ENCODE results near the gene CA11. TPM values are rescaled to one million over a fixed set of nuclear protein-coding genes. Genes with fewer than 3 reads are reported as not detected.

CA11 gene
- total and polyA plus RNA-seq, 9 of the 15 experiments (the other 6 are each of a cell fraction or from before 2014, with no cell fraction given), result 2.9 to 19.9 (median 8.3) TPM

DNA sequence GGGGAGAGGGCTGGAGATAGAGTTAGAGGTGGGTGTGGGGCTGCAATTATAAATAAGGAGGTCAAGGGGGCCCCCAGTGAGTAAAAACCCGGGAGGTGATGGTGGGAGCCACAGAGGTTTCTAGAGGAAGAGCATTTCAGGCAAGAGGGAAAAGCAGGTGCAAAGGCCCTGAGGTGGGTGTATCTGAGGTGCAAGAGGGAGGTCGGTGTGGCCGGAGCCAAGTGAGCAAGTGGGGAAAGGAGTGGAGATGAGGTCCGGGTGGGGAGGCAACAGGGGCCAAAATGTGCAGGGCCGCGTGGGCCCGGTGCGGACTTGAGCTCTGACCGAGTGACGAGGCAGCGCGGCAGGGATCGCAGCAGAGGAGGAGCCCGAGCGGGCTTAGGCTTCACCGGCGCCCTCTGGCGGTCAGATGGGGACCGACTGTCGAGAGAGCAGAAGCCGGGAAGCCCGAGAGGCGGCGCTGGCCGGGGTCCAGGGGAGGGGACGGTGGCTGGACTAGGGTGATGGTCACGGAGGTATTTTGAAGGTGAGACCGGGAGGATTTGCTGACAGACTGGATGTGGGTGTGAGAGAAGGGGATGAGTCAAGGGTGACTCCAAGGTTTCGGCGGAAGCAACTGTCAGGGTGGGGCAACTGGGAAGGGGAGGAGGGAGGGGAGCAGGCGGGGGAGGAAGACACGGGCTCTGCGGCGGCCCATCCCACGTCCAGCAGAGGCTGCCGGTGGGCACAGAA lies 57.2 kb downstream of the CA11 start:
- Histone ChIP-seq H3K9me1 (ENCODE audit: control insufficient read depth, insufficient read depth, low read length) (no peaks in the 10 kb centered on the region), H3K4me1 (replicated peaks in 1 of 2; ENCODE audit: control insufficient read depth in 2 of 2, insufficient read depth in 2 of 2, low read length in 2 of 2) (peaks cover 3 to 30% of the 10 kb centered on the region in 2 experiments; a peak in 2 of 5 replicates), H3K9me3 (replicated peaks; ENCODE audit: control insufficient read depth, insufficient read depth, low read depth, low read length) (no peaks in the 10 kb centered on the region), H3K79me2 (ENCODE audit: control insufficient read depth, insufficient read depth, low read length) (no peaks in the 10 kb centered on the region), H3K9ac (ENCODE audit: insufficient read depth in 1 of 2, low read depth in 2 of 2, low read length in 2 of 2) (peak overlapping the region; percentile 54 to 90; a peak in 2 of 4 replicates), H2AFZ (ENCODE audit: low read depth, low read length) (peak overlapping the region; percentile 98), H3K36me3 (ENCODE audit: control insufficient read depth, insufficient read depth, low read length) (no peaks in the 10 kb centered on the region), H3K4me2 (ENCODE audit: insufficient read depth, low read length) (peak overlapping the region; percentile 75), H3K27me3 (ENCODE audit: control insufficient read depth in 2 of 2, insufficient read depth in 2 of 2, low read length in 2 of 2) (no peaks in the 10 kb centered on the region), H3K27ac (ENCODE audit: extremely low read depth, low read depth, low read length) (peak overlapping the region; percentile 70; the same call in 2 of the 3 replicates), H4K20me1 (replicated peaks; ENCODE audit: control insufficient read depth, insufficient read depth, low read length) (no peaks in the 10 kb centered on the region), H3K4me3 (peak overlapping the region; percentile 37)
- CTCF ChIA-PET (ENCODE audit: low intra/inter-chr PET ratio), result interaction anchor here (0.6 to 3.9 kb wide), 5 partner anchors 75 to 322 kb away, joined by 3 to 24 read pairs (median 4); no protein-coding TSS in a partner anchor
- intact Hi-C loops (cut with micrococcal nuclease) (loop anchor here (1.0 to 5.0 kb wide), 2 partner anchors 19 to 193 kb away; no protein-coding TSS in a partner anchor), in situ Hi-C loops (cut with MboI) (loop anchor here (5.0 to 25.0 kb wide), 2 partner anchors 272 to 1523 kb away; no protein-coding TSS in a partner anchor)
- BruUV-seq (replicated peaks), result no TSS peak
- POLR2A ChIA-PET, result interaction anchor here (0.6 to 2.6 kb wide), 11 partner anchors 8 to 498 kb away, joined by 3 to 13 read pairs (median 3); partner anchors contain the start of genes RPL18 and SPHK2
- 2% methylated on average over 33 of the region's 36 CpGs for WGBS (ENCODE audit: insufficient coverage, low coverage, missing lambda C conversion rate)
- ATAC-seq (peak; percentile 92), FAIRE-seq (peak; percentile 84), DNase-seq (ENCODE audit: extremely low read depth in 1 of 4, low spot score in 3 of 4) (peak; percentile 93 to 96 (median 94))
- TF ChIP-seq, protein P1, sequence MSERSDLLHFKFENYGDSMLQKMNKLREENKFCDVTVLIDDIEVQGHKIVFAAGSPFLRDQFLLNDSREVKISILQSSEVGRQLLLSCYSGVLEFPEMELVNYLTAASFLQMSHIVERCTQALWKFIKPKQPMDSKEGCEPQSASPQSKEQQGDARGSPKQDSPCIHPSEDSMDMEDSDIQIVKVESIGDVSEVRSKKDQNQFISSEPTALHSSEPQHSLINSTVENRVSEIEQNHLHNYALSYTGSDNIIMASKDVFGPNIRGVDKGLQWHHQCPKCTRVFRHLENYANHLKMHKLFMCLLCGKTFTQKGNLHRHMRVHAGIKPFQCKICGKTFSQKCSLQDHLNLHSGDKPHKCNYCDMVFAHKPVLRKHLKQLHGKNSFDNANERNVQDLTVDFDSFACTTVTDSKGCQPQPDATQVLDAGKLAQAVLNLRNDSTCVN (CRISPR knock-in tag; IDR thresholded peaks at IDR 0.05), result 0 out of 2 replicates have a peak, but pooled peaks have one; percentile 14
- TF ChIP-seq ZBTB7A (IDR thresholded peaks at IDR 0.05; ENCODE audit: borderline replicate concordance, control insufficient read depth, low read depth, low read length), result peak; percentile 98
- TF ChIP-seq, protein P2, sequence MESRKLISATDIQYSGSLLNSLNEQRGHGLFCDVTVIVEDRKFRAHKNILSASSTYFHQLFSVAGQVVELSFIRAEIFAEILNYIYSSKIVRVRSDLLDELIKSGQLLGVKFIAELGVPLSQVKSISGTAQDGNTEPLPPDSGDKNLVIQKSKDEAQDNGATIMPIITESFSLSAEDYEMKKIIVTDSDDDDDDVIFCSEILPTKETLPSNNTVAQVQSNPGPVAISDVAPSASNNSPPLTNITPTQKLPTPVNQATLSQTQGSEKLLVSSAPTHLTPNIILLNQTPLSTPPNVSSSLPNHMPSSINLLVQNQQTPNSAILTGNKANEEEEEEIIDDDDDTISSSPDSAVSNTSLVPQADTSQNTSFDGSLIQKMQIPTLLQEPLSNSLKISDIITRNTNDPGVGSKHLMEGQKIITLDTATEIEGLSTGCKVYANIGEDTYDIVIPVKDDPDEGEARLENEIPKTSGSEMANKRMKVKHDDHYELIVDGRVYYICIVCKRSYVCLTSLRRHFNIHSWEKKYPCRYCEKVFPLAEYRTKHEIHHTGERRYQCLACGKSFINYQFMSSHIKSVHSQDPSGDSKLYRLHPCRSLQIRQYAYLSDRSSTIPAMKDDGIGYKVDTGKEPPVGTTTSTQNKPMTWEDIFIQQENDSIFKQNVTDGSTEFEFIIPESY (CRISPR knock-in tag; IDR thresholded peaks at IDR 0.05), result peak; percentile 73; the same call in 1 of the 2 replicates
- 0 out of 4 replicates have a peak, but pooled peaks of 1 of the 2 experiments have one; percentile 46 for TF ChIP-seq KDM4B (IDR thresholded peaks at IDR 0.05; ENCODE audit: borderline replicate concordance in 2 of 2, low read depth in 1 of 2)
- TF ChIP-seq ZNF24 (IDR thresholded peaks at IDR 0.05), result peak; percentile 74; the same call in 1 of the 2 replicates
- peak; percentile 74 for TF ChIP-seq POLR2G (IDR thresholded peaks at IDR 0.05; ENCODE audit: low read depth, low read length)
- no peak for TF ChIP-seq TCF15 (CRISPR knock-in tag; IDR thresholded peaks at IDR 0.05)
- TF ChIP-seq POLR3G (IDR thresholded peaks at IDR 0.05; ENCODE audit: extremely low read depth, insufficient read length, insufficient replicate concordance), result no peak
- peak in 1 of 2 experiments; percentile 81; a peak in 1 of 3 replicates for TF ChIP-seq CBX3 (IDR thresholded peaks at IDR 0.05; ENCODE audit: borderline replicate concordance in 1 of 2, low read length in 2 of 2)
- TF ChIP-seq ATF3 (IDR thresholded peaks at IDR 0.05), result peak; percentile 62; the same call in 1 of the 2 replicates
- 0 out of 2 replicates have a peak, but pooled peaks have one; percentile 33 for TF ChIP-seq ATF3 (CRISPR knock-in tag; conservative IDR thresholded peaks at IDR 0.05)
- peak; percentile 65; the same call in 1 of the 2 replicates for TF ChIP-seq ZSCAN29 (IDR thresholded peaks at IDR 0.05)
- TF ChIP-seq RBM15 (IDR thresholded peaks at IDR 0.05; ENCODE audit: insufficient read depth, low read length), result no peak
- TF ChIP-seq CBX1 (IDR thresholded peaks at IDR 0.05; ENCODE audit: low read depth), result peak; percentile 97
- TF ChIP-seq CBFA2T2 (conservative IDR thresholded peaks at IDR 0.05), result no peak

Data from K562 (cell line).